WI38 (cell line): Measurements from ENCODE around the gene MACROD2.
"Not testable (repeated sequence)": the region's sequence is repeated elsewhere in the genome, so short reads cannot be mapped to it uniquely, and the experiment has no call there.

Experiments
- H3K4me3 ChIP-seq: 2 replicates; pipeline ENCODE4 v1.5.1; 2011; ENCODE audit warnings: low read depth, mild to moderate bottlenecking, control low read depth, low read length
- TF ChIP-seq, protein P1 (sequence below): IDR thresholded peaks from 2 replicates; pipeline ENCODE4 v1.5.1; 2012; ENCODE audit warnings: low read depth, mild to moderate bottlenecking, control low read depth, low read length

Gene MACROD2

DNA sequence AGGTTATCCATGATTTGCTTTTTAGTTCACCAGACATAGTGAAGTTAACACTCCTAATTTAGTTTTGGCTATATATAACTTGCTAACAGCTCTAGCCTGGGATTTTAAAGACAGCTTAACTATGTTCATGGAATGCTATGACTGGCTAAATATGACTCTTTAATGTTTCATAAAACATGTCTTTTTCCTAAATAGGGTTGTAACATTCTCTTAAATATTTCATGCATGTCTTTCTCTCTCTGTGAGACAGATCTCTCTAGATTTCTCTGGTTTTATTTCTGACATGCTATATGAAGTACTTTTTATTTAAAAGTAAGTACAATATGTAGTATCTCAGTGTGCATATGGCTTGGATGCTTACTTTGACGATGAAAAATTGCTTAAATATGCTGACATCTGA is 35.7 kb downstream of the MACROD2 start:
- TF ChIP-seq, protein P1, sequence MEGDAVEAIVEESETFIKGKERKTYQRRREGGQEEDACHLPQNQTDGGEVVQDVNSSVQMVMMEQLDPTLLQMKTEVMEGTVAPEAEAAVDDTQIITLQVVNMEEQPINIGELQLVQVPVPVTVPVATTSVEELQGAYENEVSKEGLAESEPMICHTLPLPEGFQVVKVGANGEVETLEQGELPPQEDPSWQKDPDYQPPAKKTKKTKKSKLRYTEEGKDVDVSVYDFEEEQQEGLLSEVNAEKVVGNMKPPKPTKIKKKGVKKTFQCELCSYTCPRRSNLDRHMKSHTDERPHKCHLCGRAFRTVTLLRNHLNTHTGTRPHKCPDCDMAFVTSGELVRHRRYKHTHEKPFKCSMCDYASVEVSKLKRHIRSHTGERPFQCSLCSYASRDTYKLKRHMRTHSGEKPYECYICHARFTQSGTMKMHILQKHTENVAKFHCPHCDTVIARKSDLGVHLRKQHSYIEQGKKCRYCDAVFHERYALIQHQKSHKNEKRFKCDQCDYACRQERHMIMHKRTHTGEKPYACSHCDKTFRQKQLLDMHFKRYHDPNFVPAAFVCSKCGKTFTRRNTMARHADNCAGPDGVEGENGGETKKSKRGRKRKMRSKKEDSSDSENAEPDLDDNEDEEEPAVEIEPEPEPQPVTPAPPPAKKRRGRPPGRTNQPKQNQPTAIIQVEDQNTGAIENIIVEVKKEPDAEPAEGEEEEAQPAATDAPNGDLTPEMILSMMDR = no peak
- no peak overlapping the region for H3K4me3 ChIP-seq

DNA sequence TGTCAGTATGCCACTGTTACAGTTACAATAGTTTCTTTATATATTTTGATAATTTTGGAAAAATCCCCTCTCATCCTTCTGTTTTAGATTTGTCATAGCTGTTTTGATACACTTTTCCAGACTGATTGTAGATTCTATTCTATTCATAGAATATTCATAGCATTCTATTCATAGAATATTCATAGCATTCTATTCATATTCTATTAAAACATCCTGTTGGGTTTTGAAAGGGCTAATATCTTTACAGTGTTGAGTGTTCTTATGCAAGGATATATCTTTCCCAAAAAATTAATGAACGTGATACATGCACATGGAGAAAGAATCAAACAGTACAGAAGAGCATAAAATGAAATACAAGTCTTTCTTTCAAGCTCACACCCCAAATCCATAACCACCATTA is 38.0 kb downstream of the MACROD2 start:
- TF ChIP-seq, protein P1 = no peak
- no peak overlapping the region for H3K4me3 ChIP-seq

DNA sequence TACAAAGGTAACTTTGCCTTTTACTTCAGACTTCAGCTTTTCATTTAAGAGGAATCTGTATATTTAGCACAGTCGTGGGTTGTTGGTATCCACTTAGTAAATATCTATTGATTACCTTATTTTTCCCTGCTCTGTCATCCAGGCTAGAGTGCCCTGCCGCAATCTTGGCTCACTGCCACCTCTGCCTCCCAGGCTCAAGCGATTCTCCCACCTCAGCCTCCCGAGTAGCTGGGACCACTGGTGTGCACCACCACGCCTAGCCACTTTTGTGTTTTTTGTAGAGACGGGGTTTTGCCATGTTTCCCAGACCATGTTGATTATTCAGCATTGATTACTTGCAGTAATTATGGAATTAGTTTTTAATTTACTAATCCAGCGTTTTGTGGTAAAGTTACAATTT is 41.3 kb downstream of the MACROD2 start:
- TF ChIP-seq, protein P1 = no peak
- no peak overlapping the region for H3K4me3 ChIP-seq

DNA sequence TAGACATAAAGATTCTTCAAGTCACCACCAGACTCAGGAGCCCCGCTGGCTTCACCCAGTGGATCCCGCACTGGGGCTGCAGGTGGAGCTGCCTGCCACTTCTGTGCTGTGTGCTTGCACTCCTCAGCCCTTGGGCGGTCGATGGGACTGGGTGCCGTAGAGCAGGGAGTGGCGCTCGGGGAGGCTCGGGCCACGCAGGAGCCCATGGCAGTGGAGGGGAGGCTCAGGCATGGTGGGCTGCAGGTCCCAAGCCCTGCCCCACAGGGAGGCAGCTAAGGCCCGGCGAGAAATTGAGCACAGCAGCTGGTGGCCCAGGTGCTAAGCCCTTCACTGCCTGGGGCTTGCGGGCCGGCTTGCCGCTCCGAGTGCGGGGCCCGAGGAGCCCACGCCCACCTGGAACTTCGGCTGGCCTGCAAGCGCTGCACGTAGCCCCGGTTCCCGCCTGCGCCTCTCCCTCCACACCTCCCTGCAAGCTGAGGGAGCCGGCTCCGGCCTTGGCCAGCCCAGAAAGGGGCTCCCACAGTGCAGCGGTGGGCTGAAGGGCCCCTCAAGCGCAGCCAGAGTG is 49.5 kb downstream of the MACROD2 start:
- H3K4me3 ChIP-seq = not testable (repeated sequence)

DNA sequence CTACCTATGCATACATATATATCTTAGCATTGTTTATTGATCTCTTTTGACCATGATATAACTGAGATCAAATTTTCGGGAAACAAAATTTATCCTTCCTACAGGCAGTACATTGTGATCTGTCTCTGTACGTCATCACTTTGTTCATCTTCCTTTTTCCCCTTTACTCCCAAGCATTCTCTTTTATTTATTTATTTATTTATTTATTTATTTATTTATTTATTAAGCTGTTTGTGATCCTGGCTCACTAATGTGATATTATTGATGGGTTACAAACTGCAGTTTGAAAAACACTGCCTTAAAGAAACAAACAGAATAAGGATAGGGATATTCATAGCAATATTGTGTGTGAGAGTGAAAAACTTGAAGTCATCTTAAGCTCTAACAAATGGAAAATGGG is 51.2 kb downstream of the MACROD2 start:
- no peak overlapping the region for H3K4me3 ChIP-seq
- TF ChIP-seq, protein P1 = no peak

DNA sequence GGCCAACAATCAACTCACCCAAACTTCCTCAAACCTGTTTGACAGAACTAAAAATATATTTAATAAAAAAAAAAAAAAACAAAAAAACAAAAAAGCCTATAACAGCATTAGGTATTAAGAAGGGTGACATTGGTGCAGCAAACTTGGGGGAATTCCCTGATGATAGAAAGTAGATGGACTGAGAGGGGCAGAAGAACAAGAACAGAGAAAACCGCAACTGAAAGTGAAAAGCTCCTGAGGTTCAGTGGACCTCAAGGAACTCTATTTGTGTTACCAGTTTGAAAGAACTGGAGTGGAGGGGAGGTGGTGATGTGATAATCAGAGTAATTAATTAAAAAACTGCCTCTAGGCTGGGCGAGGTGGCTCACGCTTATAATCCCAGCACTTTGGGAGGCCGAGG is 53.8 kb downstream of the MACROD2 start:
- TF ChIP-seq, protein P1 = no peak
- no peak overlapping the region for H3K4me3 ChIP-seq

DNA sequence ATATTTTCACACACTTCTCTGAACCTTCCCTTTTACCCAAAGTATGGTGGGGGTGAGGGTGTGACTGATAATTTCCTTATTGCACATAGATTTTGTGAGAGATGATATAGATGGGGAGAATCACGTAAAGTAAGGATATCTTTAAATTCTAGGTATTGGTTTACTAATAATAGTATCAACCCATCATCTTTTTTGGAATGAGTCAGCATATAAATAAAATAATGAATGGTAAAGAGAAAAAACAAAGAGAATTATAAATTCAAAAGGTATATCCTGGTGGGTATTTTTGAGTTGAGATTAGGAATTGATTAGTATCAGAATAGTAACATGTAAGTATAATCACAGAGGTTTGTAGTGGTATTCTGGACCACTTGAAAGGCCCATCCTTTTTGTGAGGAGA is 56.1 kb downstream of the MACROD2 start:
- H3K4me3 ChIP-seq = no peak overlapping the region
- TF ChIP-seq, protein P1 = no peak

DNA sequence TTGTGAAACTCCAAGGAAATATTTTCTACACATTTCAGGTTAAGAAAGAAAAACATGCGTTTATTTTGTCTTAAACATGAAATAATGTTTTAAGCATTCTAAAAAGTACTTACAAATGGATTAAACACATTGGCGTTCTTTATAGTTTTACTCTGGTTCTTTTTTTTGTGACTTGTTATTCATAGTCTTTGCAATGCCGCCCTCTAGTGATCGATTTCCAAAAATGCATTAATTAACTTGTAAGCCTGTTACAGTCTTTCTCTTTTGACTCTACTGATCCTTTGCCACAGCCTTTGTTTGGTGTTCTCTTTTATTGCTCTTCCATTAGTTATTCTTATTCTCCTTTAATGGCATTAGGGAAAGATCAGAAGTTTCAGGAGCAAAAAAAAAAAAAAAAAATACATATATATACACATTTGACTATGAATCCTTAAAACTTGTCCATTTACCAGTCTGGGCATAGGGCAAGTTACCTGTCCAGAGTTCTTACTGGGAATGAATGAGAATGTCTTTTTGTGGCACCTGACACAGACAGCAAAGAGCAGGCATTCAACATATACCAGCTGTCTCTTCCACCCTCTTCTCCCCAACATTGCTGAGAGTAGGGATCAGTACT is 59.9 kb downstream of the MACROD2 start:
- TF ChIP-seq, protein P1 = no peak; the same call in 1 of the 2 replicates
- H3K4me3 ChIP-seq = no peak overlapping the region
